Skeletal muscle satellite cell (primary cell): Measurements from ENCODE around the gene SGSH.

Experiments used
- H3K27me3 ChIP-seq: 2 replicates; pipeline ENCODE4 v1.7.0; 2013; ENCODE audit warnings: low read length; ENCODE audit not compliant: control insufficient read depth, insufficient read depth
- H3K36me3 ChIP-seq: 2 replicates; pipeline ENCODE4 v1.7.0; 2013; ENCODE audit warnings: mild to moderate bottlenecking, control low read depth, low read length; ENCODE audit not compliant: insufficient read depth
- H3K4me1 ChIP-seq: 2 replicates; pipeline ENCODE4 v1.7.0; 2013; ENCODE audit warnings: low read length; ENCODE audit not compliant: control insufficient read depth, insufficient read depth
- H3K4me2 ChIP-seq: 2 replicates; pipeline ENCODE4 v1.7.0; 2013; ENCODE audit warnings: mild to moderate bottlenecking, low read length
- H3K4me3 ChIP-seq: 2 replicates; pipeline ENCODE4 v1.7.0; 2013; ENCODE audit warnings: low read length
- H3K9ac ChIP-seq: 2 replicates; pipeline ENCODE4 v1.7.0; 2013; ENCODE audit warnings: mild to moderate bottlenecking, low read depth, low read length, moderate library complexity
- H3K9me3 ChIP-seq: replicated peaks from 2 replicates; pipeline ENCODE4 v1.7.0; 2013; ENCODE audit warnings: mild to moderate bottlenecking, control low read depth, low read length

The SGSH gene

GRCh38 chr17:80213643-80213975 is 6.5 kb downstream of the SGSH start:
- Histone ChIP-seq H3K4me3 (no peak overlapping the region), H3K9me3 (no peaks in the 10 kb centered on the region), H3K36me3 (peaks cover 59% of the 10 kb centered on the region), H3K4me1 (no peaks in the 10 kb centered on the region), H3K27me3 (no peaks in the 10 kb centered on the region), H3K9ac (no peak overlapping the region), H3K4me2 (no peak overlapping the region)

- Histone ChIP-seq H3K9ac (no peak overlapping the region), H3K4me1 (no peaks in the 10 kb centered on the region), H3K4me2 (no peak overlapping the region), H3K9me3 (no peaks in the 10 kb centered on the region), H3K27me3 (no peaks in the 10 kb centered on the region), H3K36me3 (peaks cover 58% of the 10 kb centered on the region), H3K4me3 (no peak overlapping the region)
Measured at GRCh38 chr17:80212962-80213642, 7.0 kb downstream of the SGSH start.

- Histone ChIP-seq H3K36me3 (peaks cover 53% of the 10 kb centered on the region), H3K4me1 (no peaks in the 10 kb centered on the region)
Measured at GRCh38 chr17:80212511-80212910, 7.6 kb downstream of the SGSH start.

GRCh38 chr17:80212109-80212508 is 8.0 kb downstream of the SGSH start:
- no peak overlapping the region for H3K4me3 ChIP-seq
- H3K4me1 ChIP-seq, result no peaks in the 10 kb centered on the region
- no peak overlapping the region for H3K4me2 ChIP-seq
- no peak overlapping the region for H3K9ac ChIP-seq
- H3K9me3 ChIP-seq, result no peaks in the 10 kb centered on the region
- no peaks in the 10 kb centered on the region for H3K27me3 ChIP-seq
- H3K36me3 ChIP-seq, result peaks cover 48% of the 10 kb centered on the region

More at GRCh38 chr17:80212511-80212910, 7.6 kb downstream of the SGSH start:
- no peak overlapping the region for H3K9ac ChIP-seq
- H3K27me3 ChIP-seq, result no peaks in the 10 kb centered on the region
- H3K4me3 ChIP-seq, result no peak overlapping the region
- H3K4me2 ChIP-seq, result no peak overlapping the region
- H3K9me3 ChIP-seq, result no peaks in the 10 kb centered on the region

- Histone ChIP-seq H3K9me3 (no peaks in the 10 kb centered on the region), H3K4me1 (no peaks in the 10 kb centered on the region), H3K27me3 (no peaks in the 10 kb centered on the region), H3K4me3 (no peak overlapping the region), H3K9ac (no peak overlapping the region), H3K4me2 (no peak overlapping the region), H3K36me3 (peaks cover 42% of the 10 kb centered on the region)
Measured at GRCh38 chr17:80210348-80211108, 9.6 kb downstream of the SGSH start.

- Histone ChIP-seq H3K9ac (no peak overlapping the region), H3K27me3 (no peaks in the 10 kb centered on the region), H3K4me1 (no peaks in the 10 kb centered on the region), H3K9me3 (no peaks in the 10 kb centered on the region), H3K4me3 (no peak overlapping the region), H3K36me3 (peaks cover 42% of the 10 kb centered on the region), H3K4me2 (no peak overlapping the region)
Measured at GRCh38 chr17:80209765-80210164, 10.4 kb downstream of the SGSH start.

DNA sequence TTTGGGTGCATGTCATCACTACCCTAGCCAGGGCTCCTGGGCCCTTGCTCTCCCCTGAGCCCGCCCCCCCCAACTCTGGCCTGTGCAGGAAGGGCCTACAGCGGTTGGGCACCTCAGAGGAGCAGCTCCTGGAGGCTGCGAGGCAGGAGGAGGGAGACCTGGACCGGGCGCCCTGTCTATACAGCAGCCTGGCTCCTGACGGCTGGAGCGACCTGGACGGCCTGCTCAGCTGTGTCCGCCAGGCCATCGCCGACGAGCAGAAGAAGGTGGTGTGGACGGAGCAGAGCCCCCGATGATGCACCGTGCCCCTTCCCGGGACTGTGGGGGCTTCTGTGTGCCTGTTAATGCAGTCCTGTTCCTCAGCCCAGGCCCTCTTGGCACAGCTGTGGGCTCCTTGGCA is 12.1 kb downstream of the SGSH start:
- Histone ChIP-seq H3K4me3 (no peak overlapping the region), H3K36me3 (peaks cover 29% of the 10 kb centered on the region), H3K9ac (no peak overlapping the region), H3K27me3 (no peaks in the 10 kb centered on the region), H3K4me1 (no peaks in the 10 kb centered on the region), H3K4me2 (no peak overlapping the region), H3K9me3 (no peaks in the 10 kb centered on the region)

- H3K9ac ChIP-seq, result no peak overlapping the region
- H3K36me3 ChIP-seq, result peaks cover 13% of the 10 kb centered on the region
- no peak overlapping the region for H3K4me3 ChIP-seq
Measured at GRCh38 chr17:80205811-80206210, 14.3 kb downstream of the SGSH start.

DNA sequence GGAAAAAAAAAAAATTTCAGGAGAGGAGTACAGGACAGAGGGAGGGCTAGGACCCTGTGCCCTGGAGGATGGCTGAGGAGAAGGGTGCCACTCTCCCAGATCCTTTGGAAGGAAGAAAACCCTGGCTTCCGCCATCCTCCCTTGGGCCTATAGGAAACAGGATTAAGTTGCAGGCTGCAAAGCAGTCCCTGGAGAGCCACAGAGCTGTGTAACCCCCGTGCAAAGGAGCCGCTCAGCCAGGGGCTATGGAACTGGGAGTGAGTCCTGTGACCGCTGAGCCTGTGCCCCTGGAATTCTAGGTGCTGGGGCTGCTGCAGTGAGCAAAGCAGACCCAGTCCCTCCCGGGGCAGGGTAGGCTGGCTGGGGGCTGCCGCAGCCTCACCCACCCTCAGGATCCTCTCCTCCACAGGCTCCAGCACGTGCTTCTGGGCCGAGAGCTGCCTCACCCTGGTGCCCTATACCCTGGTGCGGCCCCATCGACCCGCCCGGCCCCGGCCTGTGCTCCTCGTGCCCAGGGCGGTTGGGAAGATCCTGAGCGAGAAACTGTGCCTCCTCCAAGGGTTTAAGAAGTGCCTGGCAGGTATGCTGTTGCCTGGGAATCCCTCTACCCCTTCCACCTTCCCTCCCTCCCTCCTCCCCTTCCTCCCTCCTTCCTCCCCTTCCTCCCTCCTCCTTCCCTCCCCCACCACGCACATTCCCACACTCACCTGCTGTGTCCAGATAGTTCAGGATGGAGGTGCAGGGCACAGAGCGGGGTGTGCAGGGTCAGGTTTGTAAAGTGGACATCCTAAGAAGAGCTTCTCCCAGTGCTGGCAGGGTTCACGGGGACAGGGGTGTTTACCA is 15.3 kb downstream of the SGSH start:
- Histone ChIP-seq H3K9me3 (no peaks in the 10 kb centered on the region), H3K36me3 (peaks cover 4% of the 10 kb centered on the region), H3K4me2 (no peak overlapping the region), H3K9ac (no peak overlapping the region), H3K4me1 (no peaks in the 10 kb centered on the region), H3K4me3 (no peak overlapping the region), H3K27me3 (no peaks in the 10 kb centered on the region)

More at GRCh38 chr17:80205811-80206210, 14.3 kb downstream of the SGSH start:
- Histone ChIP-seq H3K4me1 (no peaks in the 10 kb centered on the region), H3K27me3 (no peaks in the 10 kb centered on the region), H3K9me3 (no peaks in the 10 kb centered on the region), H3K4me2 (no peak overlapping the region)

DNA sequence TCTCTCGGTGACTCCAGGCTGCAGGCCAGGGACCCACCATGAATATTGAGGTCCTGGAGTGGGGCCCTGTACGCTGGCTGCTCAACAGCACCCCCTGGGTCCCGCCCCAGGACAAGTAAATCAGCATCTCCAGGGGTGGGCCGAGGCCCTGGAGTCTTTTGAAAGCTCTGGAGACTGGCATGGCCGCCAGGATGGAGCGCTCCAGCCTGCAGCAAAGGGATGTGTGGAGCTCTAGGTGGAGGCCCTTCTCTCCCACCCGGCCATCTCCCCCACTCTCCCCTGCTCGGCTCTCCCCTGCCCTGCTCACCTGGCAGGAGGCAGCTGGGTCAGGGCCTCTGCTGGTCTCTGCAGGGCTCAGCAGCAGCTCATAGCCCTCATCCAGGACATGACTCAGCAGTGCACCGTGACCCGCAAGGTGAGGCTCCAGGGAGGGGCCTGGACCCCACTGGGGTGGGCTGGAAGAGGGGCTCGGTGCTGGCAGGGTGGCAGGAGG is 16.6 kb downstream of the SGSH start:
- Histone ChIP-seq H3K4me2 (no peak overlapping the region), H3K9ac (no peak overlapping the region), H3K4me1 (no peaks in the 10 kb centered on the region), H3K4me3 (no peak overlapping the region), H3K27me3 (no peaks in the 10 kb centered on the region), H3K9me3 (no peaks in the 10 kb centered on the region), H3K36me3 (no peaks in the 10 kb centered on the region)

DNA sequence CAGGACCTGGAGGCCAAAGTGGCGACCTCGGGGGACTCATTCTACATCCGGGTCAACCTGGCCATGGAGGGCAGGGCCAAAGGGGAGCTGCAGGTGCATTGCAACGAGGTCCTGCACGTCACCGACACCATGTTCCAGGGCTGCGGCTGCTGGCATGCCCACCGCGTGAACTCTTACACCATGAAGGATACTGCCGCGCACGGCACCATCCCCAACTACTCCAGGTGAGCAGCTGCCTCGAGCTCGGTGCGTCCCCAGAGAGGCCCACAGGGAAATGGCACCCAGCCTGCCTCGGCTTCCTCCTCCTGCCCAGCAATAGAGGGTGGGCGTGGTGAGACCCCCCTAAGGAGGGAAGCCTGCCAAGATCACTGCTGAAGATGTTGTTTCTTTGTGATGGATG is 17.9 kb downstream of the SGSH start:
- no peaks in the 10 kb centered on the region for H3K36me3 ChIP-seq

More for the DNA sequence above, 17.9 kb downstream of the SGSH start:
- no peaks in the 10 kb centered on the region for H3K27me3 ChIP-seq
- no peak overlapping the region for H3K4me2 ChIP-seq
- H3K4me3 ChIP-seq, result no peak overlapping the region
- no peaks in the 10 kb centered on the region for H3K9me3 ChIP-seq
- no peaks in the 10 kb centered on the region for H3K4me1 ChIP-seq
- no peak overlapping the region for H3K9ac ChIP-seq
